T-helper 22 cell (primary cell): ENCODE results near the gene MUC22.
"Not testable (repeated sequence)": the region's sequence is repeated elsewhere in the genome, so short reads cannot be mapped to it uniquely, and the experiment has no call there.

Experiments used
- DNase-seq: peaks from one replicate; pipeline ENCODE4 v3.0.0-alpha.2; 2020; ENCODE audit warnings: low read depth

MUC22 gene

GRCh38 chr6:31010393-31011060 lies at the start of gene MUC22:
Gene MUC22, plus strand, starts transcription at chr6:31010474. Its CDS starts 233 bp downstream, at chr6:31010707.
- no peak for DNase-seq

- no peak for DNase-seq
Observed at GRCh38 chr6:30960907-30961673, 49.2 kb upstream of the MUC22 start.

GRCh38 chr6:30962716-30963115 lies 47.6 kb upstream of the MUC22 start:
- DNase-seq: no peak

GRCh38 chr6:30963641-30964040 lies 46.6 kb upstream of the MUC22 start:
- DNase-seq: no peak

- no peak for DNase-seq
Observed at GRCh38 chr6:30964075-30964474, 46.2 kb upstream of the MUC22 start.

- no peak for DNase-seq
Observed at GRCh38 chr6:30965140-30965601, 45.1 kb upstream of the MUC22 start.

GRCh38 chr6:30966154-30966553 lies 44.1 kb upstream of the MUC22 start:
- no peak for DNase-seq

- not testable (repeated sequence) for DNase-seq
Observed at GRCh38 chr6:30969171-30969570, 41.1 kb upstream of the MUC22 start.

GRCh38 chr6:30970946-30971345 lies 39.3 kb upstream of the MUC22 start:
- DNase-seq: no peak

GRCh38 chr6:30972816-30973215 lies 37.5 kb upstream of the MUC22 start:
- no peak for DNase-seq

GRCh38 chr6:30974490-30975252 lies 35.6 kb upstream of the MUC22 start:
- DNase-seq: no peak

- no peak for DNase-seq
Observed at GRCh38 chr6:30979141-30979540, 31.1 kb upstream of the MUC22 start.

GRCh38 chr6:30979690-30980089 lies 30.6 kb upstream of the MUC22 start:
- no peak for DNase-seq

- DNase-seq: no peak
Observed at GRCh38 chr6:30981942-30982772, 28.1 kb upstream of the MUC22 start.

GRCh38 chr6:30983439-30983838 lies 26.8 kb upstream of the MUC22 start, which contains the start of gene MUC21:
Gene MUC21, plus strand, starts transcription at chr6:30983718. Its CDS starts 241 bp downstream, at chr6:30983959.
- no peak for DNase-seq

- DNase-seq: no peak
Observed at GRCh38 chr6:30985490-30985889, 24.8 kb upstream of the MUC22 start.

- DNase-seq: no peak
Observed at GRCh38 chr6:30987304-30987703, 23.0 kb upstream of the MUC22 start.

GRCh38 chr6:30988209-30988825 lies 22.0 kb upstream of the MUC22 start:
- no peak for DNase-seq

GRCh38 chr6:30990422-30991086 lies 19.7 kb upstream of the MUC22 start:
- DNase-seq: no peak

- no peak for DNase-seq
Observed at GRCh38 chr6:30991891-30992290, 18.4 kb upstream of the MUC22 start.

GRCh38 chr6:30997301-30997700 lies 13.0 kb upstream of the MUC22 start:
- no peak for DNase-seq
